ENCODE data around the gene NXN.
"Not testable (repeated sequence)": the region's sequence is repeated elsewhere in the genome, so short reads cannot be mapped to it uniquely, and the experiment has no call there.

The NXN gene

GRCh38 chr17:752002-752619, 227.5 kb downstream of the NXN start, which contains the start of gene GEMIN4:
TSS of gene GEMIN4 (minus strand) at chr17:752264. CDS start at chr17:752142, 122 bp downstream.
- DNase-seq = peak; percentile 100

GRCh38 chr17:751269-752001, 228.1 kb downstream of the NXN start:
- peak; percentile 63 for DNase-seq

GRCh38 chr17:750431-751037, 229.0 kb downstream of the NXN start:
- no peak for DNase-seq

- DNase-seq = not testable (repeated sequence)
These were observed 230.2 kb downstream of the NXN start for GRCh38 chr17:749359-749758.
